HG02885 (cell line): Measurements from ENCODE around the gene STAG2.
A peak's percentile ranks its signal among the peaks of the same experiment; 100 is the strongest.

Experiments used
- ATAC-seq: cut with Tn5 transposase; IDR thresholded peaks from one replicate; pipeline ENCODE4 v1.9.1; 2021; ENCODE audit warnings: mild to moderate bottlenecking; ENCODE audit not compliant: unreplicated experiment, poor library complexity

STAG2 gene

DNA sequence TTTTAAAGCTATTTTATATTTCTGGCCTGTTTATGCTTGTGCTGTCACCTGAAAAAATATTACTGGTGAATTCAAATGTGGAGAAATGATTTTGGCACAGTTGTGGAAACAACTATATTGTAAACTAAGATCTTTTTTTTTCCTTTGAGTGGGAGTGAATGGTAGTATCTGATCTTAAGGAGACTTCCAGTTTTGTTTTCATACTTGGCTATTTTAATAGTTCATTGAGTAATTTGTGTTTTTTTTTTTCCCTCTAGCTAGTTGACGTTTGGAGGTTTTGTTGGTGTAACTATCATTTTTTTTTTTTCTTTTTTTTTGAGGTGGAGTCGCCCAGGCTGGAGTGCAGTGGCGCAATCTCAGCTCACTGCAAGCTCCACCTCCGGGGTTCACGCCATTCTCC lies 10.5 kb downstream of the STAG2 start:
- no peak for ATAC-seq

- no peak for ATAC-seq
Measured at GRCh38 chrX:123973921-123974320, 12.4 kb downstream of the STAG2 start.

DNA sequence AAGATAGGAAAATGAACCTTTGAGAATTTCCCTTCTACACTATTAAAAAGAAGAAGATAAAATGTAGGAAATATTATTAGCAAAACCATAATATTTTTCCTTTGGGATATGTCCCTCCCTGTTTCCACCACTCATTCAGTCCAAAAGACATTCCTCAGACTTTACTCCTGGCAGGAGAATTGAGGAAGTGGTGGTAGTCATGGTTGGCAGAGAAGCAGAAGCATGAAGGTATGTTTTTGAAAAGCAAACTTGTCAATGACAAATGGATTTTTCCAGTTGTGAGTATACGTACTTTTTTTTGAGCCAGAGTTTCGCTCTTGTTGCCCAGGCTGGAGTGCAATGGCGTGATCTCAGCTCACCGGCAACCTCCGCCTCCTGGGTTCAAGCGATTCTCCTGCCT lies 13.7 kb downstream of the STAG2 start:
- ATAC-seq = no peak

DNA sequence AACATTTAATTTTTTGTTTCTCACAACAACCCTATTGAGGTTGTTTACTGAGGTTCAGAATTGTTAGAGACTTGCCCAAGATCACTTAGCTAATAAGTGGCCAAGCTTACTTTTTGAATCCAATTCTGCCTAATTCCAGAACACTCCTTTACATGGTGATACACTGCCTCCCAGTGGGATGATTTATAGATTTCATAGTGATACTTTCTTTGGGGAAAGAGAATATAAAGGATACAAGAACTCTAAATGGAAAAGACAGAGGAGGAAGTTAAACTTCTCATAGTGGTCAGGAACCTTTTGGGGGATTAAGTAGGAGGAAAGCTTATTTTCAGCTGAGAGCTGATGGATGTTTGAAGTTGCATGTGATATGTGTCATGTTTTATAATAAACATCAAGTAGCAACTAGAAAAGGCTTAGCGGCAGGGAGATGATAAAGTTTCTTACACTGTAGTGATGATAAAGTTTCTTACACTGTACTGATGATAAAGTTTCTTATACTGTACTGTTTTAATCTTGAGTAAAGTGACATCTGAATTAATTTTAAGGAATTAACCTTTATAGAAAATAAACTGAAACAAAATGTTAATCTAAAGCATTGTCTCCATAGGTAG lies 15.3 kb downstream of the STAG2 start:
- no peak for ATAC-seq

GRCh38 chrX:123983240-123983639 lies 21.7 kb downstream of the STAG2 start:
- no peak for ATAC-seq

DNA sequence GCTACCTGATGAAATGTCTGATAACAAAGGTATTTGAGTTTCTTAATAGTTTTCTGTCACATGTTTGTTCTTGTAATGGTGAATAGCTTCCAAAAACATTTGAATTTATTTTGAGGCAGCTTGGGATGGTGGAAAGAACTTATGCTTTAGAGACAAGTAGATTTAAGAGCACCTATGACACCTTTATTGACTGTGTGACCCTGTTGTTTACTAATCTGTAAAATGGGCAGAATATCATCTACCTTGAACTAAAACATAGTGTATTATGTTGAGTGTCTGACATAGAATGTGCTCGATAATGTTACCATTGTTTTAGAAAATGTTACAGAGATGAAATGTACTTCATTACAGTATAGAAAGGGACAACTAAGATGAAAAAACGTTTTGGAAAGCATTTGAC lies 24.9 kb downstream of the STAG2 start:
- no peak for ATAC-seq

GRCh38 chrX:123988423-123989111 lies 27.1 kb downstream of the STAG2 start:
- ATAC-seq = no peak

DNA sequence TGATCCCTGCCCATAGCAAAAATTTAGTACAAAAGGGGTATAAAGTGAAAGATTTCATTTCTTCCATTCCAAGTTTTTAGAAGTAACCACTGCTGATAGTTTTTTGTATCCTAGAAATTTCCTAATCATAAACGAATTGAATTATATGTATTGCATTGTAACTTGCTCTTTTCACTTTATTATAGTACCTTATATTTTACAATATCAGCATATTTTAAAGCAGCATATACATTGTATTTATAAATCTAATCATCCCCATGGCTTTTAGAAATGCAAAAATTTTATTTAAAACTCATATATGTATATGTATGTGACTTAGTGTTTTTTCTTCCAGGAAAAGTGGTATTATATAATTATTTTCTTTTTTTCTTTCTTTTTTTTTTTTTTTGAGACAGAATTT lies 27.7 kb downstream of the STAG2 start:
- no peak for ATAC-seq

GRCh38 chrX:123990169-123990568 lies 28.7 kb downstream of the STAG2 start:
- peak; percentile 41 for ATAC-seq

GRCh38 chrX:123990602-123991001 lies 29.1 kb downstream of the STAG2 start:
- peak; percentile 48 for ATAC-seq

DNA sequence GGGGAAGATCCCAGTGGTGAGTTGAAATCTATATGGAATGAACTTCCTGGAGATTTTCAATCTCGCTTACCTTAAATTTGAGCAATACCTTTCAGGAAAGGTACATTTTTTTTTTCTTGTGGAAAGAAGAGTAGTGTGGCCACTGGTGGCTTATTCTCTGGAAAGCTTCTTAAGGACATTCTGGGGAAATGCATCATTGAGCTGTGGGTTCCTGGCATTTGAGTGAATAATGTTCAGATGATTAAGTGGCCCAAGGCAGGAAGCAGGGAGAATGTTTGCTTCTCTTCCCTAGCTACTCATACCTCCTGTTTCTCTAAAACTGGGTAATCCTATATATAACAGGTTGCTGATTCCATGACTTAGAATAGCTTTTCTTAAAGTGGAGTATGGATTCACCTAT lies 31.8 kb downstream of the STAG2 start:
- no peak for ATAC-seq

DNA sequence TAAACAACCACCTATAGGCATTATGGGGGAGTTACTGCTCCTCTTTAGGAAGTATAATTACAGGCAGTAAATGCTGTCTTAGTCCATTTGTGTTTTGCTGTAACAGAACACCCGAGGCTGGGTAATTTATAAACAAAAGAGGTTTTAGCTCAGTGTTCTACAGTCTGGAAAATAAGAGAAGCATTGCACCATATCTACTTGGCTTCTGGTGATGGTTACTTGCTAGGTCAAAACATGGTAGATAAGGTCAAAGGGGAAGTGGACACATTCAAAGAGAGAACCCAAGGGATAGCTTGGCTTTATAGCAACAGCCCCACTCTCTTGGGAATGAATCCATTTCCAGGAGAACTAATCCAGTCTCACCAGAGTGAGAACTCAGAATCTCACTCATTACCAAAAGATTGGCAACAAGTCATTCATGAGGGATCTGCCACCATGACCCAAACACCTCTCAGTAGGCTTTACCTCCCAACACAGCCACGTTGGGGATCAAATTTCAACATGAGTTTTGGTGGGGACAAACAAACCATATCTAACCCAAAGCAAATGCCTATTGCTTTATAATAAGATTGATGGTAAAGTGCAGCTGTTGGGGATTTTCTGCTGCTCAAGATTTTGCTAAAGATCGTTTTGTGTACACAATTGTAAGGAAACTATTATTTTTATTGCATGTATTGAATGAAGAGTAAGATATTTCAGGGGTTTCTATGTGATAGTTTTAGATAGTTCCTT lies 32.6 kb downstream of the STAG2 start:
- ATAC-seq = no peak

- ATAC-seq = no peak
Measured at GRCh38 chrX:123994730-123995129, 33.2 kb downstream of the STAG2 start.

GRCh38 chrX:124001581-124001980 lies 40.1 kb downstream of the STAG2 start:
- ATAC-seq = no peak

- ATAC-seq = peak; percentile 52
Measured at GRCh38 chrX:124005228-124005627, 43.7 kb downstream of the STAG2 start.

GRCh38 chrX:124010157-124010556 lies 48.7 kb downstream of the STAG2 start:
- ATAC-seq = peak; percentile 68

DNA sequence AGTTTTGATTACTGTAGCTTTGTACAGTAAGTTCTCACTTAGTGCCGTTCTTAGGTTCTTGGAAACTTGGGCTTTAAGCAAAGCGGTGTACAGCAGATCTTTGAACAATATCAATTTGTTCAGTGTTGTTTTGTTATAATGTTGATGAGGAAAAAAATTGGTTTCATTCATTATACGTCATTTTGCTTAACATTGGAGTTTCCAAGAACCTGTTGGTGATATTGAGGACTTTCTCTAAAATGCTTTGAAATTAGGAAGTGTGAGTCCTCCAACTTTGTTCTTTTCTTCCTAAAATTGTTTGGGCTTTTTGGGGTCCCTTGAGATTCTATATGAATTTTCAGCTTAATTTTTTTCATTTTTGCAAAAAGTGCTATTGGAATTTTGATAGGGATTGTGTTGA lies 49.1 kb downstream of the STAG2 start:
- ATAC-seq = no peak

DNA sequence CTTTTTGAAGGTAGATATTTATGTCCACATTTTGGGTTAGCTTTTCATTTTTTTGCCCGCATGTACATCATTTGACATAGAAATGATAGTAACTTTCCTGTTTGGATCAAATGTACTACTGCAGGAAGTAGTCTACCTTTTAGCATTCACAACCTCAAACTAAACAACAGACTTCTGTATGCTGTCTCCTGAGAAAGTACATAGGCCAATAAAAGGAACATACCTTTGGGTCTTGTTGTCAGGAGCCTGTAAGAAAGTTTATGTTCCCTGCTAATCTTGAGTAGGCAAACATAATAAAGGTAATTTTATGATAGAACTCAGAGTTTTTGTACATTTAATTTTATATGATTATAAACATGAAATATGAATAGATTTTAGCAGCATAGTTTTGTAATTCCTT lies 54.2 kb downstream of the STAG2 start:
- ATAC-seq = no peak

- ATAC-seq = no peak
Measured at GRCh38 chrX:124016825-124017224, 55.3 kb downstream of the STAG2 start.

GRCh38 chrX:124018023-124018422 lies 56.5 kb downstream of the STAG2 start:
- no peak for ATAC-seq

GRCh38 chrX:124023838-124024238 lies 62.3 kb downstream of the STAG2 start:
- ATAC-seq = no peak

GRCh38 chrX:124026529-124026928 lies 65.0 kb downstream of the STAG2 start:
- ATAC-seq = no peak
